ENCODE results near the gene CSF1.
"Not testable (repeated sequence)": the region's sequence is repeated elsewhere in the genome, so short reads cannot be mapped to it uniquely, and the experiment has no call there.

Gene CSF1

GRCh38 chr1:109946511-109946910, 35.9 kb downstream of the CSF1 start:
- DNase-seq: no peak

GRCh38 chr1:109947582-109948284, 37.1 kb downstream of the CSF1 start:
- DNase-seq: no peak

GRCh38 chr1:109948285-109948630, 37.6 kb downstream of the CSF1 start:
- DNase-seq: no peak

DNA sequence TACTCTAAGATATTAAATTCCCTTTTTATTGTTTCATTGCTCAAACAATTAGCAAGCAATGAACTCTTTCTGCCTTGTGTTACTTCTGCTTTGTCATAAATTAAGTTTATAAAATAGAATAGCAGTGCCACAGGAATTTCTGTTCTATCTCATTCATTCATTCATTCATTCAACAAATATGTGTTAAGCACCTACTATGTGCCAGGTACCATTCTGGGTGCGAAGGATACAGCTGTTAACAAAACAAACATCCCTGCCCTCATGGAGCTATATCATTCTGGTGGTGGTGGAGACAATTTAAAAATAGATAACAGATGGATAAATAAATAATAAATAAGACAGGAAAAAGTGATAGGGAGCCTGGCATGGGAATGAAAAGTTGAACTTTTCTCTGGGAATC, 39.4 kb downstream of the CSF1 start:
- no peak for DNase-seq

DNA sequence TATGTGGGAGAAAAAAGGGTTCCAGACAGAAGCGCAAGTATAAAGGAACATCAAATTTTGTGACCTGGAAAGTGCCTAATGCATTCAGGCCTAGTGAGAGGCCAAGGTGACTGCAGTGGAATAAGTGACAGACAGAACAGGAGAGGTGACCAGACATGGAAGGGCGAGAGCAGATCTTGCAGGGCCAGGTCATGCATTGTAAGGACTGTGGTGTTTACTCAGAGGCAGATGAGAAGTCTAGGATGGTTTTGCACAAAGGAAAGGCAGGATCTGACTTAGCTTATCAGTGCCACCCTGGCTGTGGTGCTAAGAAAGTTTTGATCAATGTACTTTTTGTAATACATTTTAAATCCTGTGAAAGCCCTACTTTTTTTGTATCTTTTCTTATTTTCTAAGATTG, 39.9 kb downstream of the CSF1 start:
- DNase-seq: no peak

DNA sequence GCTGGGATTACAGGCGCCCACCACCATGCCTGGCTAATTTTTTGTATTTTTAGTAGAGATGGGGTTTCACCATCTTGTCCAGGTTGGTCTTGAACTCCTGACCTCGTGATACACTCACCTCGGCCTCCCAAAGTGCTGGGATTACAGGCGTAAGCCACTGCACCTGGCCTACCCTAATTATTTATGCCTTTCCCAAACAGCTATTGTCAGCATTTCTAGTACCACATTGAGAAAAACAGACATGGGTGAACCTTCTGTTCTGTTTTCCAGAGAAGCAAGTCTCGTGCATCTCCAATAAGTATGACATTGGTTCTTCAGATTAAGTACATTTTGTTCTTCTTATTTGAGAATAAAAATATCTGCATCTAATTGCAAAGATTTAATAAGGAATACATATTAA, 40.9 kb downstream of the CSF1 start:
- DNase-seq: not testable (repeated sequence)

DNA sequence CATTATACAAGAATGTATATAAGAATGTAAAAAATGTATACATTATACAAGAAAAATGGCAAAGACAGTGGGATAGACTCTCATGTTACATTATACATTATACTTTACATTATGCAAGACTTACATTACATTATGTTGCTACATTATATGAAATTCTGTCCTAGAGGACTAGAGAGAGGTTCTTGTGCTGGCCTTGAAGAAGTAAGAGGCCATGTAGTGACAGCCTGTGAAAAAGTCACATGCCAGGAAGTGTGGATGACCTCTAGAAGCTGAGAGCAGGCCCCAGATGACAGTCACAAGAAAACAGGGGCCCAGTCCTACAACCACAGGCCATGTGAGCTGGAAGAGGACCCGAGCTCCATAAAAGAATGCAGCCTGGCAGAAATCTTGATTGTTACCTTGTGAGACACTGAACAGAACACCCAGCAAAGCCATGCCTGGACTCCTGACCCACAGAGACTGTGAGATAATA, 43.4 kb downstream of the CSF1 start:
- no peak for DNase-seq

GRCh38 chr1:109959632-109959973, 49.0 kb downstream of the CSF1 start:
- DNase-seq: no peak

DNA sequence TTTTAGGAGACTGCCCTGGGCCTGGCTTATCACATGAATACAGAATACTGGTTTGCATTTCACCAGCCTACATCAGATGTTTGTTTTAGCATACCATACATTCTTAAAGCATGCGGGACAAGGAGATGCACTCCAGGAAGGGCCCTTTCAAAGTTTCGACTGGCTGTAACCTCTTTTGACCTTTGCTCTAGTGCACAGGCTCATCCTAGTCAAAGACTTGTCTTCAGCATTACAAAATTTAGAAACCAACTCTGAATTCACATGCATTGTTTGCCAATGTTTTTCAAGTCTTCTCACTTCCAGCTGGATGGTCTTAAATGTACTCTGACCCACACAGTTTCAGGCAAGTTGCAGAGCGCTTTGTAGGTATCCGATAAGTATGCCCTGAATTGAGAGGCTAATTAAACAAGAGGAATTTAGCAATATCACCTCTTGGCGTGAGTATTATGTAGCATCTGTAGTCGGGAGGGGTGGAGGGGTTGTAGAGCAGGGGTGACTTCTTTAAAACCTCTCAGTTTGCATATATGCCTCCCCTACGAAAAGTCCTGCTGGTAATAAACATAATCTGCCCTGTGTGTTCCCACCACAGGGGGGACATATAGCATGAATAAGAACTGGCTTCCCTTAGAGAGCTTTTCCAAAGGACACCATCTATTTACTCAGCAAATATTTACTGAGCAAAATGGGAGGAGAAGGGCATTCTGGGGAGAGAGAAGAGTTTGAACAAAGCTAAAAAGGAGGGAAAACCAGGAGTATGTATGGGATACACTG, 49.5 kb downstream of the CSF1 start:
- DNase-seq: no peak

DNA sequence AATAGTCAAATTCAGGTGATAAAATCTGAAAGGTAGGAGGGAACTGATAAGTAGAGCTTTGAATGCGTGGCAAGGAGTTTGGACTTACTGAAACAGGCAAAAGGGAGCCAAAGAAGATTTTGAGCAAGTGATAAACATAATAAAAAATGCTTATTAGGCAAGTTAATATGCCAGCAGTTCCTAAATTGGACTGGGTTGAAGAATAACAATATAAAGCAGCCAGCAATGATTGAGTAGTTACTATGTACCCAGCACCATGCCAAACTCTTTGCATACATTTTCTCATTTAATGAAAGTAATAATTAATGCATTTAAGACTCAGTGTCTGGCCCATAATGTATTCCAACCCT, 50.1 kb downstream of the CSF1 start:
- no peak for DNase-seq

- no peak for DNase-seq
These were observed 53.2 kb downstream of the CSF1 start for GRCh38 chr1:109963864-109964263.

DNA sequence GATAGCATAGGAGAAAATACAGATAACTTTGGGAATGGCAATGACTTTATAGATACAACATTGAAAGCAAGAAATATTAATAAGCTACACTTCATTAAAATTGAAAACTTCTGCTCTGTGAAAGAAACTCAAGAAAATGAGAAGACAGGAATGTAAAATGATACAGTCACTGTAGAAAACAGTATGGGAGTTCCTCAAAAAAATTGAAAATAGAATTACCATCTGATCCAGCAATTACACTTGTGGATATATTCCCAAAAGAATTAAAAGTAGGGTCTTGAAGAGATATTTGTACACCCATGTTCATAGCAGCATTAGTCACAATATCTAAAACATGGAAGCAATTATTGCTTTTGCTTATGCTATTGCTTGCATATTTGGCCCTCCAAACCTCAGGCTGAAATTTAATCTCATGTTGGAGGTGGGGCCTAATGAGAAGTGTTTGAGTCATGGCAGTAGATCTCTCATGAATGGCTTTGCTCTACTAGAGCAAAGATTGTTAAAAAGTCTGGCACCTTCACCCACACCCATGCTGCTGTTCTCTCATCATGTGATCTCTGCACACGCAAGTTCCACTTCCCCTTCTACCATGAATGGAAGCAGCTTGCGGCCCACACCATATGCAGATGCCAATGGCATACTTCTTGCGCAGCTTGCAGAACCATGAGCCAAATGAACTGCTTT, 58.6 kb downstream of the CSF1 start:
- DNase-seq: no peak

DNA sequence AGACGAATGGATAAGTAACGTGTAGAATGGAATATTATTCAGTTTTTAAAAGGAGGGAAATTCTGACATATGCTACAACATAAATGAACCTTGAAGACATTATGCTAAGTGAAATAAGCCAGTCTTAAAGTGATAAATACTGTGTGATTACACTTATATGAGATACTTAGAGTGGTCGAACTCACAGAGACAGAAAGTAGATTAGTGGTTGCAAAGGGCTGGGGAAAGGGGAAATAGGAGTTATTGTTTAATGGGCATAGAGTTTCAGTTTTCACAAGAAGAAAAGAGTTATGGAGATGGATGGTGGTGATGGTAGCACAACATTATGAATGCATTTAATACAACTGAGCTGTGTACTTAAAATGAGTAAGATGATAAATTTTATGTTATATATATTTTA, 59.3 kb downstream of the CSF1 start:
- no peak for DNase-seq

DNA sequence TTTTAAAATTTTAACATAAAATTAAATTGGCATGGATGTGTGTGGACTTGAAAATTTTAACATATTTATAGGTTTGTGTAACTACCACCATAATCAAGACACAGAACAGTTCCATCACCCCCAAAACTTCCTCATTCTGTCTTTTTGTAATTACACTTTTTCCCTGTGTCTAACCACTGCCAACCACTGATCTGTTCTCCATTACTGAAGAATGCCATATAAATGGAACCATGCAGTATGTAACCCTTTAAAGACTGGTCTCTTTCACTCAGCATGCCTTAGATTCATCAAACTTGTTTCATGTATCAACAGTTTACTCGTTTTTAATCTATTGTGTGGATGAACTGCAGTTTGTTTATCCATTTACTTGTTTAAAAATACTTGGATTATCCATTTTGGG, 60.9 kb downstream of the CSF1 start:
- no peak for DNase-seq

DNA sequence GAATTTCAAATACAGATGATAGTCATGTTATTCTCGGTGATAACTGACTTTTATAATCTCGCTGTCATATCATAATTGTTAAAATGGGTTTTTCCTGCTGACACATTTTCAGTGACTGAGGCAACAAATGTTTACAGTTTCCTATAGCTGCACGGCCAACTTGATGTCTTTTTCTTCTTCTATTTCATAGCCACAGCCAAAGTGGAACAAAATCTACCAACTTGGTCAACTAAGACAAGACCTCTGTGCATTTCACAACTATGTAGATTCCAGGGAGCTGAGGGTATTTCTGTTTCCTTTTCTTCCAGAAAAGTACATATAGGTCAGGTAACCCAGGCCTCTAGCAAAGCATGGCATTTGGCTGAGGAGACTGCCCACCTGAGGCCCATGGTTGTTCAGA, 63.5 kb downstream of the CSF1 start:
- DNase-seq: no peak

DNA sequence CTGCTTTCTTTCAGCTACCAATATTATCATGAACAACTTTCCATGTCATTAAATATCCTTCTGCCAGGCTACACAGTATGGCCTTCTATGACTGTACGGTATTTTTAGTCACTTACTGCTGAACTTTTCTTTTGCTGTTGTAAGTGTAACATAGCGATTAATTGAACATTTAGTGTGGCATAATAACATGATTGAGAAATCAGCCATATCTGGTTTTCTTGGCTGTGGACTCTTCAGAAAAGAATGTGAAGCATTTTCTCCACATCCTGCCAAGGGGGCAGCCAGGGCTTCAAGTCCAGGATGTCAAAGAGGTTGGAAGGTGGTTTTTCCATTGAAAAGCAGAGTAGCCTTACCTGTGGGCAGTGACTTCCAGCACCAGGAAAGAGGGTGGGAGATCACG, 65.1 kb downstream of the CSF1 start:
- DNase-seq: no peak

DNA sequence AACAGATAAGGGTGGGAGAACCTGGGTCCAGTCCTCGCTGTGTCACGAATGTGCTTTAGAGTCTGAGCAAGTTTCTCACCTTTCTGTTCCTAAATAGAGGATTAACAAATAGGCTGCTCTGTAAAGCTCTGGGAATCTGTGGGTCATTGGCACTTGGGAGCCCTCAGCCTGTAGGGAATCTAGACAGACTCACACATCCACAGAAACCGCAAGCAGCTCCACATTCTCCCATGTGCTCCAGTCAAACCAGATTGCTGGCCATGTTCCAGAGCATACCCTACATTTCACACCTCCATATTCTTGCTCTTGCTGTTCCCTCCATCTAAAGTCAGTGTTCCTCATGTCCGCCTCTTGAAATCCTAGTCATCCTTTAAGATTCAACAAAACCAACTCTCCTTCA, 66.1 kb downstream of the CSF1 start:
- no peak for DNase-seq

DNA sequence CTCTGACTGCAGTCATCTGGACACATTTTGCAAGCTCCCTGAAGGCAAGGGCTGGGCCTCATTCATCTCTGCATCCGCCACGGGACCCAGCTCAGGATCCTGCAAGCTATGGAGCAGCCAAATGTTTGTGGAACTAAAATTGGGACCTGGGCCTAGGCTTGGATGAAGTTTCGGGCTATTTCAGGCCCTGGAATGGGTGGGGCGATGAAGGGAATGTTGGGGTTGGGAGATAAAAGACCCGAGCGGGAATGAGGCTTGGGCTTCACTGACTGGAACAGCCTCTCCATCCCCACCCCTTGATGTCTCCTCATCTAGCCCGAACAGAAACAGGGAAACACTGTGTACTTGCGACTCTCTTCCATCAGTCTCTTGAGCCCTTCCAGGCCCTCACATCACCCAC, 66.6 kb downstream of the CSF1 start:
- DNase-seq: no peak

GRCh38 chr1:109977657-109978378, 67.2 kb downstream of the CSF1 start:
- peak; percentile 29 for DNase-seq

GRCh38 chr1:109978761-109979488, 68.3 kb downstream of the CSF1 start:
- no peak for DNase-seq

GRCh38 chr1:109979489-109980091, 68.9 kb downstream of the CSF1 start:
- no peak for DNase-seq
